Neuron (in vitro differentiated cells): Measurements from ENCODE around the gene TMEM132C.
A peak's percentile ranks its signal among the peaks of the same experiment; 100 is the strongest.

Experiments
- H2AFZ ChIP-seq: one replicate; pipeline ENCODE4 v1.6.1; 2013; ENCODE audit warnings: low read depth, mild to moderate bottlenecking, inconsistent platforms, low read length, moderate library complexity
- H3K27me3 ChIP-seq: one replicate; pipeline ENCODE4 v1.6.1; 2013; ENCODE audit warnings: low read length; ENCODE audit not compliant: insufficient read depth
- H3K36me3 ChIP-seq: one replicate; pipeline ENCODE4 v1.6.1; 2013; ENCODE audit warnings: low read length; ENCODE audit not compliant: insufficient read depth
- H3K4me1 ChIP-seq: one replicate; pipeline ENCODE4 v1.6.1; 2013; ENCODE audit warnings: low read length; ENCODE audit not compliant: insufficient read depth
- H3K4me3 ChIP-seq: 2 replicates; pipeline ENCODE4 v1.5.1; 2013; ENCODE audit warnings: mild to moderate bottlenecking, low read length, moderate library complexity
- H3K9me3 ChIP-seq: one replicate; pipeline ENCODE4 v1.6.1; 2013; ENCODE audit warnings: low read length

The TMEM132C gene

DNA sequence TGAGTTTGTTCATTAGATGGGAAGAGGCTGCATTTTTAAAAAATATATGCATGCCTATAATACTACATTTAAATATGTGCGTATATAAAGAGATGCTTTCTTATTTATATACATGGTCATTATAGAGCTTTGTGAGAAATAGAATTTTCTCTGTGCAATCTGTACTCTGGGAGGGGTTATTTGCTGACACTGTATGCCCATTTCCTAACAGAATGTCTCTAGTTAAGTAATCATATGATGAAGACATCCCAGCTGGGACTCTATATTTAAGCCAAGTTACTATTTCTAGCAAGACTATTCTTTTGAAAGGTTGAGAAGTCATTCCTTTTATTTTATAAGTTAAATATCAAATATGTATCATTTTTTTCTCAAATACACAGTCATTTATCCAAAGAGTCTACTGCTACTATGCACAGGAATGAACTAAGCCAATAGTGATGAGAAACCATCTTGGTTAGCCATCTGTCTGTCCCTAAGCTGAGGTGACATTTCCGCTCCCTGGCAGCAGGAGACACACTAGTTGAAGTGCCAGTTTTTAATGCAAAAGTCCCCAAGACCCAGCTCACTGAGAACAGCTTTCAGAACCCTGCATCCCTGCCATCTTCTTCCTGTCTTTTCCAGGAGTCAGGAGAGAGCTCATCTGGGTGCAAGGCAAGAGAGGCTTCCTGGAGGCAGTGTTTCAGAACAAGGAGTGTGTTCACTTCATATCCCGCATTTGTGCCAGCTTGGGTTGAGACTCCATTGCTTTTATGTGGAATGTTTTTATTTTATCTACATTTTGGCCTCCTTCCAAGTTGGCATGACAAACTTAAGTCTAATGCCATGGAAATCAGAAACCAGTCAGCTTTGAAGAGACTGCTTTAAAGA, 69.5 kb downstream of the TMEM132C start:
- H3K4me1 ChIP-seq = peaks cover 30% of the 10 kb centered on the region
- no peaks in the 10 kb centered on the region for H3K9me3 ChIP-seq
- H3K4me3 ChIP-seq = peak overlapping the region; percentile 48
- H3K27me3 ChIP-seq = no peaks in the 10 kb centered on the region
- H3K36me3 ChIP-seq = no peaks in the 10 kb centered on the region
- H2AFZ ChIP-seq = peak overlapping the region; percentile 90

DNA sequence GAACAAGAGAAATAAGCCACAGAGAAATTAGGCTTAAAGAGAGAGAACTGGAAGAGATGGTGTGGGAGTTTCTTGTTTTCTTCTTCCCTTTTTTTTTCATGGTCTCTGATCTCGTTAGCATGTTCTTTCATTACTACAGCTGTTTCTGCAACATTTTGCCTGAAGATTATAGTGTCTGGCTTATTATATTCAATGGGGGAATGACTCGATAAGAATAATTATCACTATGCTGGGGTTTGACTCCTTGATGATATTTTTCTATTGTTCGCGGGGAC, 70.0 kb downstream of the TMEM132C start:
- Histone ChIP-seq H3K36me3 (no peaks in the 10 kb centered on the region), H3K4me3 (peak overlapping the region; percentile 48), H3K9me3 (no peaks in the 10 kb centered on the region), H2AFZ (peak overlapping the region; percentile 90), H3K27me3 (no peaks in the 10 kb centered on the region), H3K4me1 (peaks cover 30% of the 10 kb centered on the region)

DNA sequence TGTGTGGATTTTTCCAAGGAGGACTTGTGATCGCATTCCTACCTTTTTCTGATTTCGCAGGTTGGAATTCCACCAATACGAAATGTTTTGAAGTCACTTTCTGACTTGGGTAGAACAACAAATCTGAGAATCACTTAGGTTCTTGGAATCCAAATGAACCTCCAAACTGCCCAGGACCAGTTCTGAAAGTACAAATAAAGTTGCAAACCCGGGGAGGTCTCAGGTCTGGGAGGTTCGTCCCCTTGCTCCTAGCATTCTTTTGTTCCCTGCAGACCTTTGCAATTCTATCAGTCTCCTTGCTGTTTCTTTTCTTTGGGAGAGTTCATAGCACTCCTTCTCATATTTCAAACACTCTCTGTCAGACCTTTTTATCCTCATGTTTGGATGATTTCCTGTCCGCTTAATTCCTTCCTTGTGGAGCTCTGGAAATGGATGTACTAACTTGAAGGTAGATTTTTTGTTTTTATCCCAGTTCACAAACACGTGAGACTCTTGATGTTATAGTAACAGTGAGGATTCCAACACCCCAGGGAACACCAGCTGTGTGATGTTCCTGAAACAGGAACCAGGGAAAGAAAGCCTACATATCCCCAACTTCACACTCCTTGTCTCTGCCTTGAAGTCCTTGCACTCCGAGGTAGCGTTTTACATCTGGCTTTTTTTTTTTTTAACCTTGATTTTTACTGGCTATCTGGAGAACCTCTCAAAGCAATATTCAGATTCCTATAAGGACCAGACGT, 70.6 kb downstream of the TMEM132C start:
- H3K36me3 ChIP-seq = no peaks in the 10 kb centered on the region
- H3K4me1 ChIP-seq = peaks cover 30% of the 10 kb centered on the region
- H3K4me3 ChIP-seq = peak overlapping the region; percentile 48
- no peaks in the 10 kb centered on the region for H3K9me3 ChIP-seq
- peak overlapping the region; percentile 90 for H2AFZ ChIP-seq
- no peaks in the 10 kb centered on the region for H3K27me3 ChIP-seq

DNA sequence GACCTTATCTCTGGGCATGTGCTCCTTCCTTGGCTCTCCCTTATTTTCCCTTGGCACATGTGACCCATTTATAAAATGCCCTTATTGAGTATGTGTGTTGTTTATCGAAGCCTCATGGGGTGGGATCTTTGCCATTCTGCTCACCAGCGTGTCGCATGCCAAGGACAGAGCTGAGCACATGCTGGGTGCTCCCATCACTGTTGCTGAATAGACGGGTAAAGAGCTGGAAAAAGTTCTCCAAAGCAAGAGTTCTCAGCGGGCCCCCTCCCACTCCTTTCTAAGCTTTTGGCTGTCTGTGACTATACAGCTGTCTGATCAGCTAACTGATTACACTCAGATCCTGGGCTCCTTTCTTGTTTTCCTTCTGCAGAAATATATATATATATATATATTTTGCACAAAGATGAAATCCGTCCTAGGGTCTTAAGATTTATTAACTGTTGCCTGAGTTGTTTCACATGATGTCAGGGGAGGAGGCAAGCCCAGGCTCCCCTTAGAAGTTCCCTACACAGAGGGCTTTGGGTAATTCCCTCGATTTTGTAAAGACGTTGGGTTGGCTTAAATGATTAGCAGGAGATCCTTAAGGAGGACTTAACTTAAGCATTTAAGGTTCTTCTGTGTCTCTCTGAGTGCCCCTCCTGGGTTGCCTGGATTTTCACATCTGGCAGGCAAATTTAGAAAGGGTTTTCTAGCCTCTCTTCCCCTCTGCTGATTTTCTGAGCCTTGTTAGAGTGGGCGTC, 71.6 kb downstream of the TMEM132C start:
- Histone ChIP-seq H2AFZ (no peak overlapping the region), H3K27me3 (no peaks in the 10 kb centered on the region), H3K4me3 (peak overlapping the region; percentile 48), H3K4me1 (peaks cover 30% of the 10 kb centered on the region), H3K36me3 (no peaks in the 10 kb centered on the region), H3K9me3 (no peaks in the 10 kb centered on the region)

DNA sequence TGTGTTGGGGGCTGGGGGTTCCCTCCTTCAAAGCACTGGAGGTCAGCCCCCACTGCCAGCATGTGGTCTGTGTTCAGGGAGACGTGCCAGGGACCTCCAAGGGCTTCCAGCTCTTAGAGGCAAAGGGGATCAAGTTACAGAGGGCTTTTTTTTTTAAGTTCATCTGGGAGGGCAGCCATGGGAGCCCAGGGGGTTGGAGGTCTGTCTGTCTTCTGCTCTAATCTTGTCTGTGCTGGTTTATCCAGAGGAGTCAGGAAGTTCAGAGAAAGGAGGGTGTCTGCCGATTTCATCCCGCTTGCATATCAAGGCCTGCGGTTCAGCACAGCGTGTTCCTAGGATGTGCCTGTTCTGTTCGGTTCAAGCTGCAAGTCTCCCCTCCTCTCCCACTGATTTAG, 72.2 kb downstream of the TMEM132C start:
- peak overlapping the region; percentile 8 for H3K4me3 ChIP-seq
- H3K36me3 ChIP-seq = no peaks in the 10 kb centered on the region
- H3K27me3 ChIP-seq = no peaks in the 10 kb centered on the region
- no peaks in the 10 kb centered on the region for H3K9me3 ChIP-seq
- H2AFZ ChIP-seq = no peak overlapping the region
- peaks cover 30% of the 10 kb centered on the region for H3K4me1 ChIP-seq

DNA sequence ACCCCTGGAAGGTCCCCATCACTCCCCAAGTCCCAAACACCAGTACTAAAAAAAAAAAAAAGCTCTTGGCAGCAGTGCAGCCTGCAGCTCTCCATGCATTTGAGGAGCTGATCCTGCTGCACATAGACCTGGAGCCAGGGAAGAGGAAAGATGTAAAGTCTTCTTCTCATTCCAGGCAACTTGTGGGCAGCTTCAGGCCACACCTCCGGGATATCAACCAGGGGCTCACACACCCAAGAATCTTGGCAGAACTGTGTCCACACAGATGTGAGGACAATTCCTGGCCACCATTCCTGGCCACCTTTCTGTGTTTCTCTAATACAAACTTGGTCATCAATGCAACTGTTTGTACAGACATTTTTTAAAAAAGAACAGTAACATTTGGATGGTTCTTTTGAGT, 72.7 kb downstream of the TMEM132C start:
- H2AFZ ChIP-seq = no peak overlapping the region
- H3K27me3 ChIP-seq = no peaks in the 10 kb centered on the region
- peak overlapping the region; percentile 8 for H3K4me3 ChIP-seq
- no peaks in the 10 kb centered on the region for H3K36me3 ChIP-seq
- no peaks in the 10 kb centered on the region for H3K9me3 ChIP-seq
- peaks cover 30% of the 10 kb centered on the region for H3K4me1 ChIP-seq

DNA sequence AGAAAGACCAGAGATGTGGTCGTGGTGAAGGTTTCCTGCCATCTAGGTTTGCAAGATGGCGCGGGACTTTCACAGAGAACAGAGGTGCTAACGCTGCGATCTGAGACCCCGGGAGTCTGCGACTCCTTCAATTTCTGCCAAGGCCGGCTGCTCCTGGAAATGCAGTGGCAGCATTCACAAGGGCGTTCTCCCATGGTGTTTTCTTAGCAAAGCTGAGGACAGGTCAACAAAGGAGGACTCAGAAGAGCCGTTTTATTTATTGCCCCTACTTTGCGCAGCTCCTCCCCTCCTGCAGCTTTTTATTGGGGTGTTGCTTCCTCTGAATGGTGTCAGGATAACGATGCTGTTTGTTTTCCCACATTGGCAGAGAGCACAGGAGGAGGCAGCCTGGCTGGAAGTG, 86.3 kb downstream of the TMEM132C start:
- Histone ChIP-seq H3K9me3 (no peaks in the 10 kb centered on the region), H3K27me3 (no peaks in the 10 kb centered on the region), H2AFZ (no peak overlapping the region), H3K36me3 (no peaks in the 10 kb centered on the region), H3K4me1 (no peaks in the 10 kb centered on the region), H3K4me3 (no peak overlapping the region)

DNA sequence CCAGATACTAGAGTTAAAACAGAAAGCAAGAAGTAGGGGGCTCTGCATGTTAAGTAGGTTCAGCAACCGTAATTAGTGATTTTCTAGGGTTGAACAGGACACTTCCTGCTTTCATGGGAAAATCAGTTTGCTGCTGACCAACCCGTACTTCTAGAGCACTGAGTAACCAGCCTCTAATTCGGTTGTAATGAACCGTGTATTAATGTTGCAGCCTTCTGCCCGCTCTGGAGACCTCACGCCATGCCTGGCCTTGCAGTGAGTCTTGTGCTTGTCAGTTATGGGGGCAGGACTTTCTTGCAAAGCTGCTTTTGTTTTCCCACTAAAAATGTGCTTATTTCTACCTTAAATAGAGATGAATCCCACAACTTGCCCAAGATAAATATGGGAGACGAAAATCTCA, 89.6 kb downstream of the TMEM132C start:
- no peaks in the 10 kb centered on the region for H3K36me3 ChIP-seq

DNA sequence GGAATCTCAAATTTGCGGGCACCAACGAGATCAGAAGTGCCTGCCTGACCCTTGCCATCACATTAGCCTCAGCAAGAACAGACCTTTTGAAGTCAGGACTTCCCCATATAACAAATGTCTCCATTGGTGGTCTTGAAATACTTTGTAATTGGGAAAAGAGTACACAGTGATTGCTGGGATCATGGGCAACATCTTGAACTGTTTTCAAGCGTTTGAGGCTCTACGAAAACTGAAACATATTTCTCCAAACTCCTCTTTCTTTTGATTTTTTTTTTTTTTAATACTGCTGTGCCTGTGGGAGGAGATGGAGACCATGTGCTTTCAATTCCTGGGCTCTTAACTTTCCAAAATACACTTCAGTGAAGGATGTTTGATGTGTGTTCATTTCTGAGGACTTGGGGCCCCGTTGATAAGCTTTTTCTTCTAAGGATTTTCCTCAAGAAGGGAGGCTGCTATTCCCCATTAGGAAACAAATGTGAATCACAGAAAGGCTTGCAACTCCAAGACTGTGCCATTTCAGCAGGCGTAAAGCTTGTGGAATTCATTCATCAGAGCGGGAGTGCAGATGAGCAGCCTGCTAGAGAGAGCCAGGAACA, 94.5 kb downstream of the TMEM132C start:
- Histone ChIP-seq H2AFZ (no peak overlapping the region), H3K9me3 (no peaks in the 10 kb centered on the region), H3K4me3 (no peak overlapping the region), H3K27me3 (no peaks in the 10 kb centered on the region), H3K36me3 (no peaks in the 10 kb centered on the region), H3K4me1 (peaks cover 14% of the 10 kb centered on the region)

More for the DNA sequence above, 89.6 kb downstream of the TMEM132C start:
- Histone ChIP-seq H2AFZ (no peak overlapping the region), H3K4me3 (no peak overlapping the region), H3K4me1 (no peaks in the 10 kb centered on the region), H3K9me3 (no peaks in the 10 kb centered on the region), H3K27me3 (no peaks in the 10 kb centered on the region)

DNA sequence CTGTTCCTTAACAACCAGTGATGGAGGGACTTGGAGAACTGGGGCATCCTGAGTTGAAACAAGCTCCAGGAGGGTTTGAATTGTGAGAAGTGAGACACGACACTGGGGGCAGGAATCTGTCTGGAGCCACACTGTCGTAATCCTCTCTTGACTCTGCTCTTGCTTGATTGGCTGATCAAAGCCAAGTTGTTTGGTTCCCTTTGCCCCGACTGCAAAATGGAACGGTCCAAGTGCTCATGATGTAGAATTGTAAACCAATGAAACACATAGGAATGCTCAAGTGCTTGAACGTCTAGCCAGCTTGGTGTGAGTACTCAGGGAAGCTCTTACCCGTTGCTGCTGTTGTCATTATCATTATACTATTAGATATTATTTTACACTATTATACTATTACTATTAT, 98.1 kb downstream of the TMEM132C start:
- H3K36me3 ChIP-seq = no peaks in the 10 kb centered on the region
- H2AFZ ChIP-seq = no peak overlapping the region
- peak overlapping the region; percentile 45 for H3K4me3 ChIP-seq
- no peaks in the 10 kb centered on the region for H3K9me3 ChIP-seq
- peaks cover 15% of the 10 kb centered on the region for H3K4me1 ChIP-seq
- H3K27me3 ChIP-seq = no peaks in the 10 kb centered on the region

DNA sequence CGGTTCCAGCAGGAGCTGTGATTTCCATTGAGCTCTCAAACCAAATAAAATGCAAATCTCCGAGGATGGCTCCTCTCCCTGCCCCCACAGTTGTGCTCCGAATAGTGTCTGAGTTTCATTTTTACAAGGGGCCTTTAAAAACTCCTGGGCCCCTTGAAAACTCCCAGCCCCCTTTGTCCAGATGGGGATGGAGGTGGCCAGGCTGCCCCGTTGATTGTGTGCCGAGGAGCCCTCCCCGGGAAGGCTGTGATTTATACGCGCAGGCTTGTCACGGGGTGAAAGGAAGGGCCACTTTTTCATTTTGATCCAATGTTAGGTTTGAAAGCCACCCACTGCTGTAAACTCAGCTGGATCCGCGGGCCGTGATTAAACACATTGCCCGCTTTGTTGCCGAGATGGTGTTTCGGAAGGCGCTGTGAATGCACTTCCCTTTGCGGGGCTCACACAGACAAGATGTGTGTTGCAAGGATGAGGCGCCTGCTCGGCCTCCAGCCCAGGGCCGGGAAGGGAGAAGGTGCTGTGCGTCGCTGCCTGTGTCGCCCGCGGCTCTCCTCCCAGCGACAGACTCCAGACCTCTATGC, 98.8 kb downstream of the TMEM132C start:
- Histone ChIP-seq H3K9me3 (no peaks in the 10 kb centered on the region), H3K4me3 (peak overlapping the region; percentile 45), H3K4me1 (peaks cover 15% of the 10 kb centered on the region), H3K36me3 (no peaks in the 10 kb centered on the region), H3K27me3 (no peaks in the 10 kb centered on the region), H2AFZ (peak overlapping the region; percentile 62)

DNA sequence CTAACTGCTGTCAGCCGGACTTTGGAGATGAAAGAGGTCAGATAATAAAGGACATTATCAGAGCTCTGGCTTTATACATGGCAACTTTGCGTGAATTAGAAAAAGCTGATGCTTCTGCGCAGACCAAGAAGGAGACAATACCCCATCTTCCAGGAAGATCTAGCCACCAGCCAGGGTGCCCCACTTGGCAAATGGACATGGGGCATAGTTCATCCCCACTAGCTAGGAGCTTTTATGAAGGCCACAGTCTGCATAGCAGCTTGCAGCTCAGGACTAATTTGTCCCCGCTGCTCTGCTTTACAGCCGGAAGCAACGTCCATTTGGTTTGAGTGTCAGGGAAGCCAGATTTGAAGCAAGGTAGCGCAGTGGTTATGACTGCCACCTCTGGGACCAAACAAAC, 101.0 kb downstream of the TMEM132C start:
- Histone ChIP-seq H3K4me1 (peaks cover 15% of the 10 kb centered on the region), H2AFZ (no peak overlapping the region), H3K4me3 (no peak overlapping the region), H3K27me3 (no peaks in the 10 kb centered on the region), H3K36me3 (no peaks in the 10 kb centered on the region), H3K9me3 (no peaks in the 10 kb centered on the region)
